GM18499 (cell line): Measurements from ENCODE around the gene TTC24.

Source experiments
- ATAC-seq: cut with Tn5 transposase; IDR thresholded peaks from one replicate; pipeline ENCODE4 v1.9.1; 2021; ENCODE audit warnings: moderate number of reproducible peaks; ENCODE audit not compliant: insufficient read depth, unreplicated experiment

The TTC24 gene

GRCh38 chr1:156632355-156632754 is 52.8 kb downstream of the TTC24 start:
- ATAC-seq = no peak
